Endothelial cell of umbilical vein (primary cell): ENCODE data around the gene RAB6C.

Source experiments
- POLR2A ChIP-seq: IDR thresholded peaks from 2 replicates; pipeline ENCODE4 v1.6.1; 2012; ENCODE audit warnings: low read depth, mild to moderate bottlenecking, control low read depth, low read length
- TF ChIP-seq, protein P1 (sequence below), 2 donors: IDR thresholded peaks; 1 replicate in 1 of 2; 2 replicates in 1 of 2; pipeline ENCODE4 v1.5.1; 2011; ENCODE audit warnings: low read length in 2 of 2, mild to moderate bottlenecking in 2 of 2, moderate library complexity in 2 of 2, control low read depth in 1 of 2, inconsistent platforms in 1 of 2, low read depth in 1 of 2; ENCODE audit not compliant: insufficient read depth in 1 of 2; ENCODE audit errors: extremely low read depth in 1 of 2

DNA sequence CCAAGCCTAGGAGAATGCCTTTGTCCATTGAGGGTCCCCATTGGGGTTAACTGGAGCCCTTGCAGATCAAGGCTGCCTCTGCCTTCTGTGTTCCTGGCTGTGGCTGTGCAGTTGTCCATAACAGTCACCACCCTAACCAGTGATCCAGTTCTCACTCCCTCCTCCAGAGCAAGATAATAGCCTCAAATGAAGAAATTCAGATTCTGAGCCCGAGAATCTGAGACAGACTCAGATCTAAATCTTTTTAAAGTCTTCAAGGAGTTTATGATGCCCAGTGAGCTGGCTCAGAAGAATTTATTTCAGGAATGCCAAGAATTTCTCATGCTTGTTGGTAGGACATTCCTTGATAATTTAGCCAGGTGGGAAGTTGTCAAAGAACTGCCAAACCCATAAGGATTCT lies 44.3 kb upstream of the RAB6C start:
- TF ChIP-seq, protein P1, sequence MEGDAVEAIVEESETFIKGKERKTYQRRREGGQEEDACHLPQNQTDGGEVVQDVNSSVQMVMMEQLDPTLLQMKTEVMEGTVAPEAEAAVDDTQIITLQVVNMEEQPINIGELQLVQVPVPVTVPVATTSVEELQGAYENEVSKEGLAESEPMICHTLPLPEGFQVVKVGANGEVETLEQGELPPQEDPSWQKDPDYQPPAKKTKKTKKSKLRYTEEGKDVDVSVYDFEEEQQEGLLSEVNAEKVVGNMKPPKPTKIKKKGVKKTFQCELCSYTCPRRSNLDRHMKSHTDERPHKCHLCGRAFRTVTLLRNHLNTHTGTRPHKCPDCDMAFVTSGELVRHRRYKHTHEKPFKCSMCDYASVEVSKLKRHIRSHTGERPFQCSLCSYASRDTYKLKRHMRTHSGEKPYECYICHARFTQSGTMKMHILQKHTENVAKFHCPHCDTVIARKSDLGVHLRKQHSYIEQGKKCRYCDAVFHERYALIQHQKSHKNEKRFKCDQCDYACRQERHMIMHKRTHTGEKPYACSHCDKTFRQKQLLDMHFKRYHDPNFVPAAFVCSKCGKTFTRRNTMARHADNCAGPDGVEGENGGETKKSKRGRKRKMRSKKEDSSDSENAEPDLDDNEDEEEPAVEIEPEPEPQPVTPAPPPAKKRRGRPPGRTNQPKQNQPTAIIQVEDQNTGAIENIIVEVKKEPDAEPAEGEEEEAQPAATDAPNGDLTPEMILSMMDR (IDR thresholded peaks at IDR 0.05; ENCODE audit: extremely low read depth in 1 of 2, insufficient read depth in 1 of 2, low read depth in 1 of 2, low read length in 2 of 2) = no peak
- no peak for TF ChIP-seq POLR2A
